HEK293T (cell line): ENCODE data around the gene MZT2B.
A peak's percentile ranks its signal among the peaks of the same experiment; 100 is the strongest.
"Not testable (repeated sequence)": the region's sequence is repeated elsewhere in the genome, so short reads cannot be mapped to it uniquely, and the experiment has no call there.

Experiments
- CTCF ChIA-PET: fragments of 350-600 bp; formaldehyde crosslinking; extraction: SDS; loops from one replicate; lab custom pipeline; 2021; ENCODE audit warnings: antibody characterized with exemption, inconsistent platforms; lab: Yijun Ruan, JAX
- POLR2A ChIA-PET: fragments of 350-600 bp; formaldehyde crosslinking; extraction: SDS; loops from one replicate; lab custom pipeline; 2020; ENCODE audit warnings: antibody characterized with exemption, inconsistent platforms; lab: Yijun Ruan, JAX
- DNase-seq: peaks from one replicate; pipeline ENCODE4 v3.0.0; 2012; ENCODE audit warnings: mixed read lengths; ENCODE audit errors: extremely low spot score
- ARNT ChIP-seq: fragments of 450-650 bp; IDR thresholded peaks from 2 replicates; pipeline ENCODE4 v1.6.1; 2017; ENCODE audit warnings: mild to moderate bottlenecking
- BHLHE40 ChIP-seq: fragments of 450-650 bp; IDR thresholded peaks from 2 replicates; pipeline ENCODE4 v1.6.1; 2016; ENCODE audit warnings: mild to moderate bottlenecking, moderate library complexity, borderline replicate concordance
- CTBP1 ChIP-seq: fragments of 450-650 bp; IDR thresholded peaks from 2 replicates; pipeline ENCODE4 v1.6.1; 2016; ENCODE audit warnings: borderline replicate concordance
- ELF4 ChIP-seq: fragments of 450-650 bp; IDR thresholded peaks from 2 replicates; pipeline ENCODE4 v1.6.1; 2017; ENCODE audit warnings: antibody characterized with exemption
- FOXA1 ChIP-seq: fragments of 450-650 bp; IDR thresholded peaks from 2 replicates; pipeline ENCODE4 v1.6.1; 2016; ENCODE audit warnings: mild to moderate bottlenecking
- FOXK2 ChIP-seq: fragments of 450-650 bp; IDR thresholded peaks from 2 replicates; pipeline ENCODE4 v1.6.1; 2016; ENCODE audit warnings: mild to moderate bottlenecking
- FOXM1 ChIP-seq: fragments of 450-650 bp; IDR thresholded peaks from 2 replicates; pipeline ENCODE4 v1.6.1; 2017; ENCODE audit warnings: mild to moderate bottlenecking, borderline replicate concordance
- HDGF ChIP-seq: fragments of 450-650 bp; IDR thresholded peaks from 2 replicates; pipeline ENCODE4 v1.6.1; 2017; ENCODE audit warnings: antibody characterized with exemption, borderline replicate concordance
- L3MBTL2 ChIP-seq: fragments of 450-650 bp; conservative IDR thresholded peaks from 2 replicates; pipeline ENCODE4 v1.6.1; 2016; ENCODE audit warnings: mild to moderate bottlenecking
- LEF1 ChIP-seq: fragments of 450-650 bp; IDR thresholded peaks from 2 replicates; pipeline ENCODE4 v1.6.1; 2017; ENCODE audit warnings: mild to moderate bottlenecking, borderline replicate concordance
- NFRKB ChIP-seq: fragments of 450-650 bp; IDR thresholded peaks from 2 replicates; pipeline ENCODE4 v1.6.1; 2016; ENCODE audit warnings: mild to moderate bottlenecking, moderate library complexity
- SP1 ChIP-seq: fragments of 450-650 bp; IDR thresholded peaks from 2 replicates; pipeline ENCODE4 v1.6.1; 2017
- SUZ12 ChIP-seq: fragments of 450-650 bp; IDR thresholded peaks from 2 replicates; pipeline ENCODE4 v1.6.1; 2016; ENCODE audit warnings: mild to moderate bottlenecking
- TARDBP ChIP-seq: fragments of 450-650 bp; IDR thresholded peaks from 2 replicates; pipeline ENCODE4 v1.6.1; 2016
- ZNF384 ChIP-seq: fragments of 450-650 bp; IDR thresholded peaks from 2 replicates; pipeline ENCODE4 v1.6.1; 2016
- TF ChIP-seq, protein P1 (sequence below): fragments of 450-650 bp; IDR thresholded peaks from 2 replicates; pipeline ENCODE4 v1.6.1; 2016

Gene MZT2B

DNA sequence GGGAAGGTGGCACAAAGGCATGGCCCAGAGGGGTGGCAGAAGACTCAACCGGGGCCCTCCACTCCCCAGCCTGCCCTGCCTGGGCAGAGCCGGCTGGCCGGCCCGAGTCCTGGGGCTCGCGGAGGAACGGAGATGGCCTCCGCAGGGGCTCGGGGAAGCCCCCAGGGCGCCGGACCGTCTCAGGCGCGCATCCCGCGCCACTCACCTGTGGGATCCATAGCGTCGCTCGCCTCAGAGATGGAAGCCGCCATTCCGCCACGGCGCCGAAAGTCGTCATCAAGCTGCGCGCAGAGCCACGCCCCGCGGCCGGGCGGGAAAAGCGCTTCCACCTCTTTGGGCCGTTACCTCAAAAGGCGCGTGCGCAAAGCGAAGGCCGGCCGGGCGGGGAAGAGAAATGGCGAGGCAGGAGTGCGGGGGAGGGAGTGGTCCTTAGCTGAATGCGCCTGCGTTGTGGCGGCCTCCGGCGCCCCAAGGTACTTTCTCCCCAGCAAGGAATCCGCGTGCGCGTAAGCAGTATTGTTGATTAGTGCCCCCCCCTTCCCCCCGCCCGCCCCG, 660 bp upstream of the MZT2B start, which contains the start of gene SMPD4:
SMPD4 (minus strand) TSS at position 278 of the 555 bp plus-strand sequence. CDS start 5,010 bp downstream, outside the sequence.
- ChIA-PET POLR2A (interaction anchor here (0.7 to 2.5 kb wide), 7 partner anchors 31 to 302 kb away, joined by 3 to 17 read pairs (median 3); partner anchors contain the start of gene IMP4), CTCF (interaction anchor here (0.8 to 1.5 kb wide), 2 partner anchors 150 to 151 kb away, joined by 3 to 4 read pairs; no protein-coding TSS in a partner anchor)
- peak; percentile 85 for DNase-seq
- TF ChIP-seq ARNT (no peak), L3MBTL2 (peak; percentile 88)

DNA sequence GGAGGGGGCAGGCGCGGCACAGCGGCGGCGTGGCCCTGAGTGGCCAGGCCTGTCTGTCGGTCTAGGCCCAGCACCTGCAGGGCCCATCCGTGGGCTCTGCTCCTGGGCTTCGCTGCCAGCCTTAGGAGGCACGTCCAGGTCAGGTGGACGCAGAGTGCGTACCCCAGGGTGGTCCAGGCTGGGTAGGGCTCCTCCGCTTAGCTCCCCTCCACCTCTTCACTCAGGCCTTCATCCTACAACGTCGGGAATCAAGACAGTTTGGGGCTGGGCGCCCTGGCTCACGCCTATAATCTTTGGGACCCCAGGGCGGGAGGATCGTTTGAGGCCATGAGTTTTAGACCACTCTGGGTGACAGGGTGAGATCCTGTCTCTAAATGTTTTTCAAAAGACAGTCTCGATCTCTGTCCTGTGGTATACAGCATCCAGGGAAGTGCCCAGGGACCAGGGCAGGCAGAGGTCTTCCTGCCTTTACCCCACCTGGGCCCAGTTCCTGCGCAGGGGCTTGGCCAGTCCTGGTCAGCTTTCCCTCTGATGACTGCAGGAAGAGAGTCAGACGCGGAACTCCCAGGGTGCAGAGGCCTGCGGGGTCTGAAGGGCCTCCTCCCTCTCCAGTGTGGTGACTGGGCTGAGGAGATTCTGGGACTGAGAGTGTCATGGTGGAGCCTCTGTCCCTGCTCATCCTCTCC, 907 bp downstream of the MZT2B start:
- POLR2A ChIA-PET, DNase-seq: not testable (repeated sequence)
- CTCF ChIA-PET, result interaction anchor here (1.5 kb wide), 1 partner anchor 150 kb away, joined by 4 read pairs; no protein-coding TSS in a partner anchor

DNA sequence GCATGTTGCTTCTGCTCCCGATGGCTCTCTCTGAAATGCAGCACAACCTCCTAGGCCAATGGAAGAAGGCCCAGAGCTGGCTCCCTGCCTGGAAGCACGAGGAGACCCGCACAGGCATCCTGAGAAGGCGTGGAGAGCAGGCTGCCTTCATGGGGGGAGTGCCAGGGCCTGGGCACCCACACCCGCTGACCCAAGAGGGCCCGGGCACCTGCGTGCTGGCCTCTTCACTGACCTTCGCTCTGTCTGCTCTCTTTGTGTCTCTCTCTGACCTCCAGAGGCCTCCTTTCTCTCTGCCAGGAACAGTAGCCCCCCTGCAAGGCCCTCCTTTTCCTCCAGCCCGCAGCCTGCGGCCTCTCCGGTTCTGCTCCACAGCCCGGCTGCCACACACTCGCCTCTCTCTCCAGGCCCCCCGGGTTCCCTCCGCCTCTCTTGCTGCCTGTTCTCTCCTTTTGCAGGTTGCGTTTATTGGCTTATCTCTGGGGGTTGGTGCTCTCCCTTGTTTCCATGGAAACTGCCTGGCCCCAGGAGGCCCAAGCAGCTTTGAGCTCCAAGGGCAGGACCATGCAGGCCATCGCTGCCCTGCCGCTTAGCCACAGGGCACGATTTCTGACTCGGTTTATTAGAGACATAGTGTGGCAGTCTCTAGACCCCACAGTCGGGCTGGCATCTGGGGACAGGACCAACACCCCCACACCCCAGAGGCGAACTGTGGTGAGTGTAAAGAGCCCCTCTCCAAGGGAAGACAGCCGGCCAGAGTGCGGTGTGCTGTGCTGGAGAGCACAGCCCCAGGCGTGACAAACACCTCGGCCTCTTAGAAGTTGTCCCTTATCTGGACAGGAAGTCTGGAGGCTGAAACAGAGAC, 1.7 kb downstream of the MZT2B start:
- no peak for TF ChIP-seq HDGF
- TF ChIP-seq SUZ12, result no peak
- no peak for TF ChIP-seq CTBP1
- no peak for TF ChIP-seq L3MBTL2
- no peak for TF ChIP-seq NFRKB
- TF ChIP-seq FOXK2, result no peak
- TF ChIP-seq ARNT, result no peak
- TF ChIP-seq BHLHE40, result no peak
- no peak for DNase-seq
- ChIA-PET CTCF (no interaction called here), POLR2A (no interaction called here)

DNA sequence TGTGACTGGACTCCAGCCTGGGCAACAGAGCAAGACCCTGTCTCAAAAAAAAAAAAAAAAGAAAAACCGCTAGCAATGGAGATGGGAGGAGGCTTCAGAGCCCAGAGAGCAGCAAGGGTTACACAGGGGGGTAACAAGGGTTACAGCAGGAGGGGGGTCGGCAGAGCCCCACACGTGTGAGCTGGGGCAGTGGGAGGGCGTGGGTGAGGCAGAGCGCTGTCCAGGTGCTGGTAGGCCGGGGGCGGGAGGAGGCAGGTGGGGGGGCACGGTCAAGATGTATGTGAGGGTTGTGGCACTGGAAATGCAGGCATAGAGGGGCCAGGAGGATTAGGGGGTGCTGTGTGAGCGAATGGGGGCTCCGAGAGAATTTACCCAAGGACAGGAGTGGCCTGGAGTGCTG, 3.4 kb downstream of the MZT2B start:
- ChIA-PET POLR2A (no interaction called here), CTCF (no interaction called here)
- TF ChIP-seq BHLHE40 (no peak), NFRKB (no peak), L3MBTL2 (no peak), TARDBP (no peak), FOXK2 (no peak), ZNF384 (no peak), FOXM1 (no peak), SUZ12 (no peak), HDGF (no peak), FOXA1 (no peak), ARNT (no peak), ELF4 (no peak), LEF1 (no peak), SP1 (no peak), CTBP1 (no peak)
- TF ChIP-seq, protein P1, sequence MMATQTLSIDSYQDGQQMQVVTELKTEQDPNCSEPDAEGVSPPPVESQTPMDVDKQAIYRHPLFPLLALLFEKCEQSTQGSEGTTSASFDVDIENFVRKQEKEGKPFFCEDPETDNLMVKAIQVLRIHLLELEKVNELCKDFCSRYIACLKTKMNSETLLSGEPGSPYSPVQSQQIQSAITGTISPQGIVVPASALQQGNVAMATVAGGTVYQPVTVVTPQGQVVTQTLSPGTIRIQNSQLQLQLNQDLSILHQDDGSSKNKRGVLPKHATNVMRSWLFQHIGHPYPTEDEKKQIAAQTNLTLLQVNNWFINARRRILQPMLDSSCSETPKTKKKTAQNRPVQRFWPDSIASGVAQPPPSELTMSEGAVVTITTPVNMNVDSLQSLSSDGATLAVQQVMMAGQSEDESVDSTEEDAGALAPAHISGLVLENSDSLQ, result no peak
- DNase-seq, result no peak

DNA sequence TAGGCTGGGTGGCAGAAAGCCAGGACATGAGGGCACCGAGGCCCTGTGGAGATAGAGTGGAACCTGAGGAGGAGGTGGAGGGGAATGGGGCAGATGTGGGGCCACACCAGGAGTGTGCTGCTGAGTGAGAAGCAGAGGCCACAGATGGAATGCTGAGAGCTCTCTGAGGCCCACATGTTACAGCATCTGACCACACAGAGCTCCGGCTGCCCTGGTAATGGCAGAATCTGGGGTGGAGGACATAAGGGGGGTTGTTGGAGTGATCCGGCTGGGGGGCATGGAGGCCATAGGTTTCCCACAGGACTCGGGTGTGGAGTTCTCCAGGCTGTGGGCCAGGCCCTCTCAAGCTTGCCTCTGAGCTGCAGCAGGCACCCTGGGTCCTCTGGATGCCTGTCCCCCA, 3.8 kb downstream of the MZT2B start:
- ChIA-PET POLR2A (no interaction called here), CTCF (no interaction called here)
- no peak for TF ChIP-seq TARDBP
- no peak for DNase-seq

DNA sequence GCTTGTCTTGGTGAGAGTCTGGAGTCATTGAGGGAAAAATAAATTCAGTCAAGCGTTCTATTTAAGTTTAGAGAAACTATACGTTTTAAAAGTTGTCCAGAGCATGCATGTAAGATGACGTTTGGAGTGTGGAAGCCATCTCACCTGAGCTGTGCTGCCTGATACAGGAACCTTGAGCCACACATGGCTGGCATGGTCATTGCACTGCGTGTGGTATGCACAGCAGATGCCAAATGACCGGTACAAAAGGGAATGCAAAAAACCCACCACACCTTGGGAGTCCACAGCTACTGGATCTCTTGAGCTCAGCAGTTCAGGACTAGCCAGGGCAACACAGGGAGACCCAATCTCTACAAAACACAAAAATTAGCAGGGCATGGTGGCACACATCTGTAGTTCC, 4.3 kb downstream of the MZT2B start:
- CTCF ChIA-PET, result no interaction called here
- no peak for DNase-seq
- TF ChIP-seq LEF1, result no peak
- no peak for TF ChIP-seq CTBP1
- TF ChIP-seq ARNT, result no peak
- no peak for TF ChIP-seq FOXK2
- no peak for TF ChIP-seq HDGF
- no peak for TF ChIP-seq TARDBP
- no peak for TF ChIP-seq FOXM1
- no peak for TF ChIP-seq SP1
- TF ChIP-seq BHLHE40, result no peak
- TF ChIP-seq SUZ12, result no peak
- TF ChIP-seq ELF4, result no peak
- TF ChIP-seq ZNF384, result no peak
- TF ChIP-seq, protein P1, result no peak
- POLR2A ChIA-PET, result no interaction called here

DNA sequence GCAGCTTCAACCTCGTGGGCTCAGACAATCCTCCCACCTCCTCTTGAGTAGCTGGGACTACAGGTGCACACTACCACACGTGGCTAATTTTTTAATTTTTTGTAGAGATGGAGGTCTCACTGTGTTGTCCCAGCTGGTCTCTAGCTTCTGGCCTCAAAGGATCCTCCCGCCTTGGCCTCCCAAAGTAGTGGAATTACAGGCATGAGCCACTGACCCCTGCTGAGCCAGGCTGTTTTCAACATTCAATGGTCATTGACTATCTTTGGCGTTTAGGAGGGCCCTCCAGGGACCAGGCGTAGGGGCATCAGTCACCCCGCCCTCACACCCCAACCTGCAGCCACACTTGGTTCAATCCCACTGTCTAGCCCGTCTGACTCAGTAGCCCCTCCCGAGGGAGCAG, 5.2 kb downstream of the MZT2B start:
- ChIA-PET CTCF (no interaction called here), POLR2A (no interaction called here)
- no peak for TF ChIP-seq FOXA1
- TF ChIP-seq SUZ12, result no peak
- no peak for TF ChIP-seq BHLHE40
- no peak for TF ChIP-seq SP1
- no peak for TF ChIP-seq ARNT
- TF ChIP-seq L3MBTL2, result no peak
- no peak for TF ChIP-seq NFRKB
- TF ChIP-seq HDGF, result no peak
- TF ChIP-seq, protein P1, result no peak
- no peak for TF ChIP-seq ZNF384
- TF ChIP-seq FOXK2, result no peak
- TF ChIP-seq LEF1, result no peak
- TF ChIP-seq CTBP1, result no peak
- TF ChIP-seq FOXM1, result no peak
- no peak for TF ChIP-seq ELF4
- DNase-seq, result no peak

DNA sequence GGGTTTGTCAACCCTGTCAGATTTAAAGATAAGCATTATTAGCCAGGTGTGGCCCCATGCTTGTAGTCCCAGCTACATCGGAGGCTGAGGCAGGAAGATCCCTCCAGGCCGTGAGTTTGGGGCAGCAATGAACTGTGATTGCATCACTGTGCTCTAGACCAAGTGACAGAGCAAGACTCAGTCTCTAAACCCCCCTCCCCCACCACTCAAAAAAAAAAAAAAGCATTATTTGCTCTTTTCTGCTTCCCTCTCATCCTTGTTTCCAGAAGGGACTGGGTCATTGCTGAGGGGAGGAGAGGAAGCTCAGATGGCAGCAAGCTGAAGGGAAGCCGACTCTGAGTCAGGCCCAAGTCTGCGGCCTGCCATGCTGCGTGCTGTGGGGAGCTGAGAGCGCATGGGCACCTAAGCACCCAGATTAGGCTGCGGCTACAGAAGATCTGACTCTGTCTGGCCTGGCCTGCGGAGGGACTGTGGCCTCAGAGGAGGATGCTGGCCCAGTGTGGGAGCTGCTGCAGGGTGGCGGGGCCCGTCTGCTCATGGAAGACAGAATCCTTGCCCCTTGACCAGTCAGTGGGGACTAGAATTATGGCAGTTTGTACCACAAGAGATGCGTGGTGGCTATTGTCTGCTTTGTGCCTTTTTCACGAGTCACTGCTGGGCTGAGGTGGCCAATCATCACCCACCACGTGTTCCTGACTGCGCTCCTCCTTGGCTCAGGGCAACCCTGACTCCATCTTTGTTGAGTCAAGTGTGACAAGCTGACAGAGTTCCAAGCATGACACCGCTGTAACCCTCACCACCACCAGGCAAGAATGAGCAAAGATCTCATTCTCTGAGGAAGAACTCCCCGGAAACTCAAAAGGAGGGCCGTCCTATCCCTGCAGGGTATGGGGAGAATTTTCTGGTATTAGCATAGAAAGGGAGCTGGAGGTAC, 6.1 kb downstream of the MZT2B start:
- CTCF ChIA-PET, DNase-seq, POLR2A ChIA-PET: not testable (repeated sequence)

DNA sequence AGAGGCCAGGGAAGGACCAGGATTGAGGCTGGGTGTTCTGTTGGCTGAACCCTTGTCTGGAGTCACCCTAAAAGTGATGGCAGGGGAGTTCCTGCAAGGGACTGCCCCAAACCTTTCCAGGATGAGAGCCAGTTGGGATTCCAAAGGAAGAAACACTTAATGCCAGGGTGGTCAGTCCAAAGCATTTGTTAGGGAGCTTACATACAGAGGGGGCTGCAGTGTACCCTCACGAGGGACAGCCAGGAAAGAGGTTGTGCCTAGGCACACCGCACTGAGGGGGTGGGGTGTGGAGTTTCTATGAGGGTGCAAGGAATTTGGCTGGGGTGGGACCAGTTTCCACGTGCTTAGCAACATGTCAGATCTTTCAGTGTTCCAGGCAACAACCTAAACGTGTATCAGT, 6.9 kb downstream of the MZT2B start:
- POLR2A ChIA-PET, CTCF ChIA-PET, DNase-seq: not testable (repeated sequence)
